Ishikawa (cell line): ENCODE data around the gene SPINK9.

Experiments used
- CEBPB ChIP-seq: IDR thresholded peaks from 2 replicates; pipeline ENCODE4 v1.6.1; 2012
- CREB1 ChIP-seq: IDR thresholded peaks from 2 replicates; pipeline ENCODE4 v1.6.1; 2012; ENCODE audit warnings: low read depth
- EGR1 ChIP-seq: IDR thresholded peaks from 2 replicates; pipeline ENCODE4 v1.6.1; 2012
- EP300 ChIP-seq: IDR thresholded peaks from 2 replicates; pipeline ENCODE4 v1.6.1; 2012; ENCODE audit warnings: borderline replicate concordance
- FOXM1 ChIP-seq: IDR thresholded peaks from 2 replicates; pipeline ENCODE4 v1.6.1; 2012; ENCODE audit warnings: low read depth, borderline replicate concordance
- MAX ChIP-seq: IDR thresholded peaks from 2 replicates; pipeline ENCODE4 v1.6.1; 2012
- NFIC ChIP-seq: IDR thresholded peaks from 2 replicates; pipeline ENCODE4 v1.6.1; 2012
- RAD21 ChIP-seq: IDR thresholded peaks from 2 replicates; pipeline ENCODE4 v1.6.1; 2012; ENCODE audit warnings: low read depth
- REST ChIP-seq: IDR thresholded peaks from 2 replicates; pipeline ENCODE4 v1.6.1; 2012; ENCODE audit warnings: low read depth, mild to moderate bottlenecking
- TAF1 ChIP-seq: IDR thresholded peaks from 2 replicates; pipeline ENCODE4 v1.6.1; 2012; ENCODE audit warnings: low read depth, mild to moderate bottlenecking
- TCF12 ChIP-seq: IDR thresholded peaks from 2 replicates; pipeline ENCODE4 v1.6.1; 2012; ENCODE audit warnings: low read depth
- TEAD4 ChIP-seq: IDR thresholded peaks from 2 replicates; pipeline ENCODE4 v1.6.1; 2012
- USF1 ChIP-seq: IDR thresholded peaks from 2 replicates; pipeline ENCODE4 v1.6.1; 2012
- YY1 ChIP-seq: IDR thresholded peaks from 2 replicates; pipeline ENCODE4 v1.6.1; 2012; ENCODE audit warnings: low read depth
- ZBTB7A ChIP-seq: IDR thresholded peaks from 2 replicates; pipeline ENCODE4 v1.6.1; 2012; ENCODE audit warnings: low read depth

SPINK9 gene

GRCh38 chr5:148381906-148382305 lies 46.5 kb downstream of the SPINK9 start:
- no peak for TF ChIP-seq TEAD4
- TF ChIP-seq RAD21, result no peak
- TF ChIP-seq CEBPB, result no peak
- TF ChIP-seq YY1, result no peak
- no peak for TF ChIP-seq NFIC
- TF ChIP-seq TCF12, result no peak
- no peak for TF ChIP-seq MAX
- TF ChIP-seq EGR1, result no peak
- TF ChIP-seq TAF1, result no peak
- no peak for TF ChIP-seq EP300
- TF ChIP-seq CREB1, result no peak
- TF ChIP-seq FOXM1, result no peak
- TF ChIP-seq REST, result no peak
- TF ChIP-seq ZBTB7A, result no peak
- no peak for TF ChIP-seq USF1

GRCh38 chr5:148382961-148383360 lies 47.6 kb downstream of the SPINK9 start:
- TF ChIP-seq TEAD4 (no peak), CREB1 (no peak), NFIC (no peak), MAX (no peak), YY1 (no peak), RAD21 (no peak), REST (no peak), EP300 (no peak), TCF12 (no peak), CEBPB (no peak), TAF1 (no peak), USF1 (no peak)

- TF ChIP-seq TEAD4 (peak; percentile 72), TCF12 (peak; percentile 68; the same call in 1 of the 2 replicates), ZBTB7A (0 out of 2 replicates have a peak, but pooled peaks have one; percentile 37), MAX (peak; percentile 87), EGR1 (peak; percentile 96), TAF1 (peak; percentile 55; the same call in 1 of the 2 replicates), REST (no peak), USF1 (peak; percentile 67), YY1 (peak; percentile 100), CREB1 (peak; percentile 68), NFIC (no peak), RAD21 (no peak), FOXM1 (no peak), EP300 (peak; percentile 29; the same call in 1 of the 2 replicates), CEBPB (peak; percentile 29; the same call in 1 of the 2 replicates)
These were observed 48.4 kb downstream of the SPINK9 start, which contains the start of gene FBXO38 for GRCh38 chr5:148383564-148384379. Gene FBXO38, plus strand, starts transcription at chr5:148383958. Its CDS starts 10,819 bp downstream, at chr5:148394777.

GRCh38 chr5:148384380-148384737 lies 49.0 kb downstream of the SPINK9 start:
- TF ChIP-seq FOXM1, result no peak
- TF ChIP-seq NFIC, result no peak
- TF ChIP-seq REST, result no peak
- no peak for TF ChIP-seq ZBTB7A
- TF ChIP-seq CEBPB, result no peak
- TF ChIP-seq MAX, result no peak
- no peak for TF ChIP-seq EGR1
- TF ChIP-seq CREB1, result no peak
- TF ChIP-seq TEAD4, result no peak
- no peak for TF ChIP-seq TCF12
- TF ChIP-seq EP300, result no peak
- TF ChIP-seq TAF1, result no peak
- no peak for TF ChIP-seq YY1
- TF ChIP-seq RAD21, result no peak
- TF ChIP-seq USF1, result no peak
